Neural progenitor cell (in vitro differentiated cells): Measurements from ENCODE around the gene RAB11FIP2.

Source experiments
- EZH2phosphoT487 ChIP-seq: fragments of 200-600 bp; sonication (generic); IDR thresholded peaks from 2 replicates; pipeline ENCODE4 v1.6.1; 2017; ENCODE audit warnings: antibody characterized with exemption
- TF ChIP-seq, protein P1 (sequence below): fragments of 200-600 bp; sonication (generic); IDR thresholded peaks from 2 replicates; pipeline ENCODE4 v1.5.1; 2017; ENCODE audit warnings: antibody characterized with exemption, mild to moderate bottlenecking

DNA sequence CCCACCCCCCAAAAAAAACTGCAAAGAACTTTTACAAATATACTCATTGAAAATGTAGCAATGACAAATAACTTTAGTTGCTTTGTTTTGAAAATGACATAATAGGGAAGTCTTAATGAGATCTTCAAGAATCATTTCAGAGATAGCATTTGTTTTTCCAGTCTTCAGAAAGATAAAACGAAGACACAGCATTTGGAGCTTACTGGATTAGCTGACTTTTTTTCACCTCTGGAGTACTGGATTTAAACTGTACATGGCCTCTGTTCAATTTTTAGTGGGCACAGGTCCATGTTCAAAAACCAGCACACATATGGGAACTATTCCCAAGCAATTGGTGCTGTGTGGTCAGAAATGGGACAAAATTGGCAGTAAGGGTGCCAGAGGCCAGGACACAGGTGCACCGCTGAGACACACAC is 3.9 kb downstream of the RAB11FIP2 start:
- TF ChIP-seq, protein P1, sequence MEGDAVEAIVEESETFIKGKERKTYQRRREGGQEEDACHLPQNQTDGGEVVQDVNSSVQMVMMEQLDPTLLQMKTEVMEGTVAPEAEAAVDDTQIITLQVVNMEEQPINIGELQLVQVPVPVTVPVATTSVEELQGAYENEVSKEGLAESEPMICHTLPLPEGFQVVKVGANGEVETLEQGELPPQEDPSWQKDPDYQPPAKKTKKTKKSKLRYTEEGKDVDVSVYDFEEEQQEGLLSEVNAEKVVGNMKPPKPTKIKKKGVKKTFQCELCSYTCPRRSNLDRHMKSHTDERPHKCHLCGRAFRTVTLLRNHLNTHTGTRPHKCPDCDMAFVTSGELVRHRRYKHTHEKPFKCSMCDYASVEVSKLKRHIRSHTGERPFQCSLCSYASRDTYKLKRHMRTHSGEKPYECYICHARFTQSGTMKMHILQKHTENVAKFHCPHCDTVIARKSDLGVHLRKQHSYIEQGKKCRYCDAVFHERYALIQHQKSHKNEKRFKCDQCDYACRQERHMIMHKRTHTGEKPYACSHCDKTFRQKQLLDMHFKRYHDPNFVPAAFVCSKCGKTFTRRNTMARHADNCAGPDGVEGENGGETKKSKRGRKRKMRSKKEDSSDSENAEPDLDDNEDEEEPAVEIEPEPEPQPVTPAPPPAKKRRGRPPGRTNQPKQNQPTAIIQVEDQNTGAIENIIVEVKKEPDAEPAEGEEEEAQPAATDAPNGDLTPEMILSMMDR = no peak
- TF ChIP-seq EZH2phosphoT487 = no peak
